Measurements from ENCODE around the gene ZNF384. TPM values are rescaled to one million over a fixed set of nuclear protein-coding genes. Genes with fewer than 3 reads are reported as not detected.

The ZNF384 gene
- polyA plus RNA-seq, 1 donor from 2014 or later = 32.5 TPM

- Mint-ChIP-seq H3K27ac (peak overlapping the region; percentile 87 to 99 (median 93)), H3K4me1 (peaks cover 40 to 50% (median 47%) of the 10 kb centered on the region in 3 donors)
These were observed 56.9 kb downstream of the ZNF384 start for GRCh38 chr12:6632026-6632983.

DNA sequence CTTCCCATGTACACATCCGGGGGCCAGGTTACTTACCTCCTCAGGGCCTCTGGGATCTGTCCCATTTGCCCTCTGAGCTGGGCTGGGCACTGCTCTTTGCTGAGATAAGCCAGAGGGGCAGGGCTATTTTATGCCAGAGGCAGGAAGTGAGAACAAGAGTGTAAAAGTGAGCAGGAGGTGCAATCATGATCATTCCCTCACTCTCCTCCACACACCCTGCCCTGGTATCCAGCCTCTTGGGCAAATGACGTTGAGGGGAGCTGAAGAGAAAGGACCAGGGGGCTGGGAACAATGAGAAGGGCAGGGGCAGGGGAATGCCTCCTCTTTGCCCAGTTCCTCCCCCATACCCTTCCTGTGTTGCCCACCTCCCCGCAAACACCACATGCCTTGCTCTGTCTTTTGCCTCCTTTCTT, 57.6 kb downstream of the ZNF384 start:
- Mint-ChIP-seq H3K4me3 (peak overlapping the region; percentile 87 to 96 (median 93)), H3K27ac (peak overlapping the region; percentile 87 to 99 (median 93)), H3K4me1 (peaks cover 42 to 50% (median 50%) of the 10 kb centered on the region in 3 donors), H3K36me3 (peaks cover 3% of the 10 kb centered on the region), H3K9me3 (no peaks in the 10 kb centered on the region), H3K27me3 (peaks cover 2% of the 10 kb centered on the region)

More at GRCh38 chr12:6632026-6632983, 56.9 kb downstream of the ZNF384 start:
- Mint-ChIP-seq H3K4me3 (peak overlapping the region; percentile 87 to 96 (median 93)), H3K36me3 (peaks cover 2% of the 10 kb centered on the region), H3K27me3 (peaks cover 2% of the 10 kb centered on the region), H3K9me3 (no peaks in the 10 kb centered on the region)

DNA sequence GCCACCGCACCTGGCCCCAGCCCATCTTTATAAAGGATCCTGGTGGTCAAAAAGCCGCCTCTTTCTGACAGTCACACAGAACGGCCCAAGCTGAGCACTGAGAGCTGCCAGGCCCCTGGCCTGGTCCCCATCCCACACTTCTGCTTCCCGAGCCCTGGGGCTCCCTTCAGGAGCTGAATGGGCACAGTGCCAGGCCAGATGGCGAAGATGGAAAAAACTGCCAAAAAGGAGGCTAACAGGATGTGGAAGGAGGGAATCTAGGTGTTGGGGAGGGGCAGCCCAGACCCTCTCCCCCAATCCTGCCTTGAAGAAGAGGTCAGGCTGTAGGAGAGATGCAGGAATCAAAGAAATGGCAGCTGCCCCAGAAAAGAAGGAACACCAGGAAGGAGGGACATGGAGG, 58.4 kb downstream of the ZNF384 start:
- Mint-ChIP-seq H3K27me3 (peaks cover 2% of the 10 kb centered on the region), H3K27ac (peak overlapping the region; percentile 87 to 99 (median 93)), H3K4me1 (peaks cover 37 to 46% (median 46%) of the 10 kb centered on the region in 3 donors), H3K36me3 (peaks cover 8% of the 10 kb centered on the region), H3K9me3 (no peaks in the 10 kb centered on the region), H3K4me3 (peak overlapping the region; percentile 87 to 96 (median 93))

DNA sequence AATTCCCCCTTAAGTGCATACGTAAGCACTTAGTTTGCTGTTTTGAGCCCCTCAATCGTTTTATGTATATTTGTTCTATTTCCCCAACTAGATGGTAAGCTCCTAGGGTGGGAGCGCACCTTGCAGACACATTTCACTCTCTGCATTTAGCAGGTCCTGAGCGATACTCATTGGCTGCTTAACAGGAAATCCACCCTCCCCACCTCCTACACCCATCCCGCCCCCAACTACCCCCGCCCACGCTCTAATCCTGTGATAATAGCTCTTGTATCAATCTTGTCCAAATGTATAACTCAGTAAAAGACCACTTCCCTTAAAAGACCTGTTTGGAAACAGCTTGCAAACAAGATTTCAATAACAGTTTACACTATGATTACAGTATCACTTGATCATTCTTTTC, 61.6 kb downstream of the ZNF384 start:
- no peaks in the 10 kb centered on the region for H3K27me3 Mint-ChIP-seq

GRCh38 chr12:6626654-6627283, 62.4 kb downstream of the ZNF384 start:
- Mint-ChIP-seq H3K36me3 (peaks cover 10% of the 10 kb centered on the region), H3K9me3 (no peaks in the 10 kb centered on the region), H3K27me3 (no peaks in the 10 kb centered on the region), H3K4me1 (peaks cover 19 to 34% (median 33%) of the 10 kb centered on the region in 3 donors), H3K4me3 (peak overlapping the region; percentile 4 to 92 (median 48)), H3K27ac (peak overlapping the region; percentile 72 to 93 (median 72))

More for the DNA sequence above, 61.6 kb downstream of the ZNF384 start:
- Mint-ChIP-seq H3K4me1 (peaks cover 26 to 41% (median 36%) of the 10 kb centered on the region in 3 donors), H3K36me3 (peaks cover 10% of the 10 kb centered on the region), H3K4me3 (peak overlapping the region; percentile 7 to 94 (median 87)), H3K9me3 (no peaks in the 10 kb centered on the region), H3K27ac (peak overlapping the region; percentile 72 to 93 (median 72))

GRCh38 chr12:6620885-6621274, 68.3 kb downstream of the ZNF384 start:
- H3K9me3 Mint-ChIP-seq = no peaks in the 10 kb centered on the region
- peak overlapping the region in 2 of 4 donors; percentile 19 to 34 for H3K4me3 Mint-ChIP-seq
- peak overlapping the region in 2 of 3 donors; percentile 84 to 91 for H3K27ac Mint-ChIP-seq
- H3K36me3 Mint-ChIP-seq = peaks cover 6% of the 10 kb centered on the region
- H3K4me1 Mint-ChIP-seq = peaks cover 7 to 19% (median 9%) of the 10 kb centered on the region in 3 donors
- H3K27me3 Mint-ChIP-seq = no peaks in the 10 kb centered on the region

- peaks cover 6% of the 10 kb centered on the region for H3K36me3 Mint-ChIP-seq
- no peaks in the 10 kb centered on the region for H3K9me3 Mint-ChIP-seq
- no peaks in the 10 kb centered on the region for H3K27me3 Mint-ChIP-seq
- peak overlapping the region in 1 of 3 donors; percentile 80 for H3K27ac Mint-ChIP-seq
- peaks cover 7 to 19% (median 9%) of the 10 kb centered on the region in 3 donors for H3K4me1 Mint-ChIP-seq
- peak overlapping the region in 3 of 4 donors; percentile 34 to 52 (median 39) for H3K4me3 Mint-ChIP-seq
These were observed 68.9 kb downstream of the ZNF384 start for GRCh38 chr12:6620137-6620884.

DNA sequence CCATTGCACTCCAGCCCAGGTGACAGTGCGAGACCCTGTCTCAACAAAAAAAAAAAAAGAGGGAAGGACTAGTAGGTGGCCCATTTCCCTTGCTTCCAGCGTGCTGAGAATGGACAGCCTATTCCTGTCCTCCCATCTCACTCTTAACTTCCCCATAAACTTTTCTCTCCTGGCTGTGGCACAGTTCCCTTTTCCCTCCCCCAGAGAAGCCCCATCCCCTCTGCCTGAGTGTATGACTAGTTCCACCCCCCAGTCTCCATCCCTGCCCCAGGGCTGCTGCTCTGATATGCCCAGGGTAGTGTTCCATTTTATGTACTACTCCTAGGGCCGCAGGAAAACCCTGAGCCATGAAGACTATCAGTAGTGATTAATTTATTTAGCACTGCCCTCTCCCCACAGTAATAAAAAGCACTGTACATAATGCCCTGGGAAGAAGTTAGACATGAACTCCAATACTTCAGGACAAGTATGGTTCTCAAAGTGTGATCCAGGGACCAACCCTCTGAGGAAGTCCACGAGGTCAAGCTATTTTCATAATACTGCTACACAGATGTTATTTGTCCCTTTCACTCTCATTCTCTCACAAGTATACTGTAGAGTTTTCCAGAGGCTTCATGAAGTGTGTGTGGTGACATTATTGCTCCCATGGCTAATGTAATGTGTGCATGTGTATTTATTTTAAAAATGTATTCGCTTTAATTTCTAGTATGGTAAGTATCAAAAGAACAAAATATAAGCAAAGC, 70.5 kb downstream of the ZNF384 start:
- H3K27ac Mint-ChIP-seq = peak overlapping the region; percentile 41 to 89 (median 75)
- peaks cover 9 to 15% (median 14%) of the 10 kb centered on the region in 3 donors for H3K4me1 Mint-ChIP-seq
- H3K4me3 Mint-ChIP-seq = peak overlapping the region in 2 of 4 donors; percentile 13 to 45
- H3K36me3 Mint-ChIP-seq = peaks cover 4% of the 10 kb centered on the region
- H3K9me3 Mint-ChIP-seq = no peaks in the 10 kb centered on the region
- no peaks in the 10 kb centered on the region for H3K27me3 Mint-ChIP-seq

Other genes starting within 250 kb of the ZNF384 start
- 264 TPM for gene CD27, start 244.4 kb downstream of the ZNF384 start, polyA plus RNA-seq
- 125 TPM for gene TAPBPL, start 237.3 kb downstream of the ZNF384 start, polyA plus RNA-seq
- 8.1 TPM for gene VAMP1, start 218.7 kb downstream of the ZNF384 start, polyA plus RNA-seq
- 165 TPM for gene MRPL51, start 196.1 kb downstream of the ZNF384 start, polyA plus RNA-seq
- gene NCAPD2, start 195.3 kb downstream of the ZNF384 start, polyA plus RNA-seq = 21.1 TPM
- gene GAPDH, start 154.9 kb downstream of the ZNF384 start, polyA plus RNA-seq = 1,479 TPM
- gene IFFO1, start 133.3 kb downstream of the ZNF384 start, polyA plus RNA-seq = 12.3 TPM
- 24.9 TPM for gene NOP2, start 121.1 kb downstream of the ZNF384 start, polyA plus RNA-seq
- gene CHD4, start 82.0 kb downstream of the ZNF384 start, polyA plus RNA-seq = 55.2 TPM
- gene LPAR5, start 53.4 kb downstream of the ZNF384 start, polyA plus RNA-seq = 63.6 TPM
- 5.8 TPM for gene ACRBP, start 41.9 kb downstream of the ZNF384 start, polyA plus RNA-seq
- 76.6 TPM for gene ING4, start 26.3 kb downstream of the ZNF384 start, polyA plus RNA-seq
- gene PIANP, start 11.4 kb upstream of the ZNF384 start, polyA plus RNA-seq = not detected
- gene COPS7A, start 34.7 kb upstream of the ZNF384 start, polyA plus RNA-seq = 36.8 TPM
- 152 TPM for gene MLF2, start 63.8 kb upstream of the ZNF384 start, polyA plus RNA-seq
- gene PTMS, start 77.0 kb upstream of the ZNF384 start, polyA plus RNA-seq = 2.5 TPM
- 0.88 TPM for gene LAG3, start 83.1 kb upstream of the ZNF384 start, polyA plus RNA-seq
- gene CD4, start 100.2 kb upstream of the ZNF384 start, polyA plus RNA-seq = 6.6 TPM
- gene GPR162, start 132.4 kb upstream of the ZNF384 start, polyA plus RNA-seq = not detected
- not detected for gene P3H3, start 139.0 kb upstream of the ZNF384 start, polyA plus RNA-seq
- not detected for gene GNB3, start 151.6 kb upstream of the ZNF384 start, polyA plus RNA-seq
- gene CDCA3, start 161.9 kb upstream of the ZNF384 start, polyA plus RNA-seq = 0.60 TPM
- gene USP5, start 162.8 kb upstream of the ZNF384 start, polyA plus RNA-seq = 33.2 TPM
- 490 TPM for gene TPI1, start 178.2 kb upstream of the ZNF384 start, polyA plus RNA-seq
- gene SPSB2, start 183.9 kb upstream of the ZNF384 start, polyA plus RNA-seq = 10.6 TPM
- 4.9 TPM for gene LRRC23, start 215.4 kb upstream of the ZNF384 start, polyA plus RNA-seq
- gene ENO2, start 225.2 kb upstream of the ZNF384 start, polyA plus RNA-seq = 21.7 TPM
- 1.4 TPM for gene ATN1, start 238.6 kb upstream of the ZNF384 start, polyA plus RNA-seq